HG03378 (cell line): ENCODE results near the gene CYP27C1.
"Not testable (repeated sequence)": the region's sequence is repeated elsewhere in the genome, so short reads cannot be mapped to it uniquely, and the experiment has no call there.

Experiments
- ATAC-seq: cut with Tn5 transposase; IDR thresholded peaks from one replicate; pipeline ENCODE4 v1.9.1; 2021; ENCODE audit warnings: mild to moderate bottlenecking, moderate library complexity; ENCODE audit not compliant: unreplicated experiment

The CYP27C1 gene

DNA sequence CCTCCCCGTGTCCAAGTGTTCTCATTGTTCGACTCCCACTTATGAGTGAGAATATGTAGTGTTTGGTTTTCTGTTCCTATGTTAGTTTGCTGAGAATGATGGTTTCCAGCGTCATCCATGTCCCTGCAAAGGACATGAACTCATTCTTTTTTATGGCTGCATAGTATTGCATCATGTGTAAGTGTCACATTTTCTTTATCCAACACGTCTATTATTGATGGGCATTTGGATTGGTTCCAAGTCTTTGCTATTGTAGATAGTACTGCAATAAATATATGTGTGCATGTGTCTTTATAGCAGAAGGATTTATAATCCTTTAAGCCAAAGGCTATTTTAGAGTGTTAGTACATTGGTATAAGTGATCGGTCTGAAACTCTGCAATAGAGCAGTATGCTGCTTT lies 4.0 kb upstream of the CYP27C1 start:
- ATAC-seq = not testable (repeated sequence)

- ATAC-seq = no peak
Measured at GRCh38 chr2:127220768-127221527, 849 bp upstream of the CYP27C1 start.

- no peak for ATAC-seq
Measured at GRCh38 chr2:127219171-127220070, 678 bp downstream of the CYP27C1 start.

DNA sequence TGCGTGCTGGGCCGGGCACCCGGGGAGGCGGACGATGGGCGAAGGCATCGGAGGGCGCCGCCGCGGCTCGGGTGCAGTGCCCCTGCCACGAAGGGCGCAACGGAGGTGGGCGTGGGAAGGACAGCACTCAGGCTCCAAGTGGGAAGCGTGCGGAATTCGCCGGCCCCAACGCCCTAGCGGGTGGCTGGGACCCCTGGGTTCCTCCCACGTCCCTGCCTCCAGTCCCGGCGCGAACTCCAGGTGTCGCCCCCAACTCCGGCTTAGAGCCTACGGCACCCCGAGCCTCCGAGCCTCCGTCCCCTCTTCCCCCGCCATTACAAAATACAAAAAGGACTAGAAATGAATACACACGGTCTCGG lies 1.3 kb downstream of the CYP27C1 start:
- no peak for ATAC-seq

DNA sequence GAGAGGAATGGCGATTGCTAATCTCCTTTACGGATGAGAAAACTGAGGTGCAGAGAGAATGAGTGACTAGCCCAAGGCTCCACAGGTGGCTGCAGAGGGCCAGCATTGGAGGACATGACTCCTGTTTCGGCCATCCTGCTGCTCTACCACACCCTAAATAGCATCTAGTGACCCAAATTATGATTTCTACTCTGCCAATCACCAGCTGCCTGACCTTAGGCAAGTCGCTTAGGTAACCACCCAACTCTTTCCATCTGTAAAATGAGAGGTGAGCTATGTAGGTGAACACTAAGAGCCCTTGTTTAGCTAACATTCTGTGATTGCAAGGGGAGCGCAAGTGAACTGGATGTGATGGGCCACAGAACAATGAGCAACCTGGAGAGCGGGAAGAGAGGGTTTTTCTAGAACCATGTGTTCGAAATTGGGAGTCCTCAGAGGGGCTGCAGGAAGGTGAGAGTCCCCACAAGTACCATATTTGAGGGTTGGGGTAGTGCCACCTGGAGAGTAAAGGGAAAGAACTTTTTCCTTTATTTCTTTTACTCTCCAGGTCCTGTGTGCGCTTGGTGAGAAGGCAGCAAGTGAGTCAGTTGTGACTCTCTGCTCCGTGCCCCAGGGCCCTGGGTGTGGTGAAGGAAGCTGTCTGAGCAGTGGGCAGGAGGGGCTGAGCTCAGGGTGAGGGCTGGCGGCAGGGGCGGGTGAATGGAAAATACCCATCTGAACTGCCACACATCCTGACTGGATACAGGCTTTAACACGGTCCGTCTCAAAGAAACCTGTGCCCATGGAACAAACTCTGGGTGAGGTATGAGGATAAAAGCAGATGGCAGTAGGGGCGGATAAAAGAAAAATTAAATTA lies 2.4 kb downstream of the CYP27C1 start:
- no peak for ATAC-seq

- no peak for ATAC-seq
Measured at GRCh38 chr2:127216593-127216992, 3.5 kb downstream of the CYP27C1 start.

DNA sequence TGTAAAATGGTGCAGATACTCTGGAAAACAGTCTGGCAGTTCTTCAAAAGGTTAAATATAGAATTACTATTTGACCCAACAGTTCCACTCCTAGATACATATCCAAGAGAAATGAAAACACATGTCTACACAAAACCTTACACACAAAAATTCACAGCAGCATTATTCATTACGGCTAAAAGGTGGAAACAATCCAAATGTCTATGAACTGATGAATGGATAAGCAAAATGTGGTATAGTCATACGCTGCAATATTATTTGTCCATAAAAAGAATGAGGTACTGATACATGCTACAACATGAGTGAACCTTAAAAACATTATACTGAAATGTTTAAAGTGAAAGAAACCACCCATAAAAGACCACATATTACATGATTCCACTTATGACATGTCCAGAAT lies 4.0 kb downstream of the CYP27C1 start:
- no peak for ATAC-seq

DNA sequence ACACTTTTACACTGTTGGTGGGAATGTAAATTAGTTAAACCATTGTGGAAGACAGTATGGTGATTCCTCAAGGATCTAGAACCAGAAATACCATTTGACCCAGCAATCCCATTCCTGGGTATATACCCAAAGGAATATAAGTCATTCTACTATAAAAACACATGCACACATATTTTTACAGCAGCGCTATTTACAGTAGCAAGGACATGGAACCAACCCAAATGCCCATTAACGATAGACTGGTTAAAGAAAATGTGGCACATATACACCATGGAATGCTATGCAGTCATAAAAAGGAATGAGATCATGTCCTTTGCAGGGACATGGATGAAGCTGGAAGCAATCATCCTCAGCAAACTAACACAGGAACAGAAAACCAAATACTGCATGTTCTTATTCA lies 5.9 kb downstream of the CYP27C1 start:
- ATAC-seq = not testable (repeated sequence)

- no peak for ATAC-seq
Measured at GRCh38 chr2:127208313-127208712, 11.8 kb downstream of the CYP27C1 start.

DNA sequence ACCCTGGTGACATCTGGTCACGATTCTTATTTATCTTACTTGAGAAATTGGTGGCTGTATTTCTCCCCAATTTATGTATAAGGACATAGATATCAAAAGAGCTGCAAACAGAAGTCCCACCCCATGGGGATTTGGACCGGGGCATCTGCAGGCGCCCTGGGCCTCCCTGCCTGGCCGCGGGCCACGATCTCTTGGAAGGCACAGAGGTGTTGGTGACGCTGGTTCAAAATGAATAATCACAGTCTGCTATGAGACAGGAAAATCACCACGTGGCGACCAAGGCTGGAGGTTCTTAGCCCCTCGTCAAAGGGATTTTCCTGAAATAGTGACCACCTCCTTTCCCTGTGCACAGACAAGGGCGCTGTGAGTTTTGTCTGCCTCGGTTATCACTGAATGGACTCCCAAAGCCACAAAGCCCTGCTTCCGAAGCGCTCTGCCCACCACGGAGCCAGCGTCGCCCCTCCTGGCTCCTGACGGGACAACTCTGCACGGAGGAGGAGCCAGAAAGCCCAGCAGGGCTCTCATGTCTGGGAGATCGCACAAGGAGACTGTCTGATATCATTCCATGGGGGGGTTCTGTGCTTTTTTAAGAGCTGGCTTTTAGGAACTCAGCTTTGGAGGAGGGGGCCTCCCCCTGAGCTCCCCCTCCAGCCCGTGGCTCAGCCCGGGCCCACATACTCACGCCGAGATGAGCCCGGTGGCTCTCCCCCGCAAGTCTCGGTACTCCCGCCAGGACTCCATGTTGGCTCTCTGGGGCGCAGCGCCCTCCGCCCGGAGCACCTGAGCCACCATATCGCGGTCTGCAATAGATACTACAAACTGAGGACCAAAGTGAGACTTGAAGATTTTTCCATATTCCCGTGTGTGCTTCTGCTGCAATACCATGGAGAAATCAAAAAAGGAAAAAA lies 14.6 kb downstream of the CYP27C1 start:
- ATAC-seq = no peak

GRCh38 chr2:127201452-127201851 lies 18.6 kb downstream of the CYP27C1 start:
- ATAC-seq = no peak

GRCh38 chr2:127200962-127201361 lies 19.1 kb downstream of the CYP27C1 start:
- ATAC-seq = no peak

- ATAC-seq = no peak
Measured at GRCh38 chr2:127199223-127199622, 20.9 kb downstream of the CYP27C1 start.

DNA sequence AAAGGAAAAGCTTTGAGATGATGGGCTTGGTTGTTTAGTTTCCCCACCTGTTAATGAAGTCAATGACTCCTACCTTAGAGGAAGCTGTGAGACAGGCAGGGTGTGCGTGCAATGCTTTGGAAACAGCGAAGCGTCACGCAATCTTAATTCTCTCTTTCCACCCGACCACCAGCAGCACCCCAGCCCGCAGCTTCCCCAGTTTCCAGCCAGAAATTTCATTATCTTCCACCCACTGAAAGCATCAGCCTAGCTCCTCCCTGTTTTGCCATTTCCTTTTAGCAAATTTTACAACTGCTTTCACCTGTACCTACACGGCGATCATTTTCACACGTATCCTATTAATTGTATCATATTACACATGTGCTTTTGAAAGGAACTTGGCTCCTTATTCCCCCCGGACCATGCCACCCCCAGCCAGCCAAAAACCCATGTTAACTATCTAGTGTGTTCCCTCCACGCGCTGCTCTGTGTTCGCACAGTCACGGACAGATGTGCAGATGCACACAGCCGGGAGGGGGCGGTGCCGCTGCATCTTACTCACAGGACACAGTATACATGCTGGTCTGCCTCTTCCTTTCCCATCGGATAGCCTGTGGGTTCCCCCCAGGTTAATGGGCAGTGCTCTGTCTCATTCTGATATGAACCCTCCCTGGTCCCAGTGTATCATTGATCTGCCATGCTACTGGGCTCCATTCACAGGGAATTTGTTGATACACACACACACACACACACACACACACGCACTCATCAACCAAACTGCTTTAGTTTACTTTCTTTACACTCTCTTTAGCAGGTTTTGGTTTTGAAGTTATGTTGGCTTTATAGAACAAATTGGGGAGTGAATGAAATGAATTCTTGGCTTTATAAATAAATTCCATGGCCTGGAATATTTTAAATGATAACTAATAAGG lies 22.4 kb downstream of the CYP27C1 start:
- ATAC-seq = no peak

DNA sequence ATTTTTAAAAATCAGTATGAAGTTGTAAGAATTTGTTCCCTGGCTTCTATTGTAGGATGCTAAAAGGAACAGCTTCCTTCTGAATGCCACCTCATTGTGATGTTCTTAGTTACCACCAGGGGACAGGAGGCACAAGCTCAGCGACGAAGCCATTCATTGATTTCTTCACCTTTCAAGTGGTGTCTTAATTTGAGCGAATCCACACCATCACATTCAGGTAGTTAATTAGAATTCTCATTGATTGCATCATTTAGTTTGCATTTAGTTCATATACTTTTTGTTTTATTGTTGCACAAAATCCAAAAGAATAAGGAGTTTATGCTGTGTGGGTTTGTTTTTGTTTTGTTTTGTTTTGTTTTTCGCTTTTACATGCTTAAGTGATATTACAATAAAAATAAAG lies 23.1 kb downstream of the CYP27C1 start:
- ATAC-seq = no peak

DNA sequence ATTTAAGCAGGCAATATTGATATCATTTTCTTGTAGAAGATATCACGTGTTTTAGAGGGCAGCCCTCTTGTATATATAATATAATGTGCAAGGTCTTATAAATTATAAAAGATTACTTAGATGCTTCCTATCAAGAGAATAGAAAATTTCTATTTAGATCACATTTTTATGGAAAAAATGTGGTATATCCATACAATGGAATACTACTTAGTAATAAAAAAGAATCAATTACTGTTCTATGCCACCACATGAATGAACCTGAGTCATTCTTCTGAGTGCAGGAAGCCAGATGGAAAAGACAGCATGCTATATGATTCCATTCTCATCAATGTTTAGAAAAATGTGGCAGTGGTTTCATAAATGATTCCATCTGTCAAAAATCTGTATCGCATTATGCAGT lies 23.6 kb downstream of the CYP27C1 start:
- ATAC-seq = no peak

DNA sequence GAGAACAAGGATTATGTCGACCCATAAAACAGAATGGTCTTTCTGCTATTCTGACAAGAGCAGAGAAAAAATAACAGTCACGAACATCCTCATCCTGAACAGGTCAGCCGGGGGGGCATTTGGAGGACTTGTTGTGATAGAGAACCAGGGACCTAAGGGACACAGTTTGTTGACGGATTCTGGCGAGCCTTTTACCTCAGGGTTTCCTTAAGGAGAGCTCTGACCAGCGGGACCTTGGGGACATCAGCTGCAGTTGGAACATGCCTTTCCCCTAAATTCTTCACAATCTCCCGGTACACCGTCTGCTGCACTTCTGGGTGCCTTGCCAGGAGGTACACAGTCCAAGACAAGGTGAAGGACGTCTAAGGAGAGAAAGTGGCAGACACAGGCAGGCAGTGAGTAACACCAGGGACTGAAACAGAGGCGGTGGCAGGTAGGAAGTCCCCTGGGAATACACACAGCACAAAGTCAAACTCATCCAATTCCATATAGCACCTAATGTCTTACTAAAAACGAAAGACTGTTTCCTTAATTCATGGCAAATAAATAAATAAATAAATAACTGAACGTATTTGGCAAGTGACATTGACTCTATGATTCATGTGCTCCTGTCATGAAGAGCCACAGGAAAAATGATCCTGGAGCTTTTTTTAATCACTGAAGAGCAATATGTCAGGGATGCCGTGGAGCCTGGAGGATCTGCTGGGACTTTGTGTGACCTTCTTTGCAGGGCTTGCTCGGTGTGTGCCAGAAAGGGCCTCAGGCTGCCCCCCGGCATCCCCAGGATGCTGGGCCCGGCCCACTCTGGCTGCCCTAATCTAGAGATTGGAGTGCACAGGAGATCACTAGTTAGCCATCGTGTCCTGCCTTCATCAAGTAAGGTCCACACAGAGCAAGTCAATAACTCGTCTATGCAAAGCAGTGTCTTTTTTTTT lies 24.7 kb downstream of the CYP27C1 start:
- no peak for ATAC-seq

DNA sequence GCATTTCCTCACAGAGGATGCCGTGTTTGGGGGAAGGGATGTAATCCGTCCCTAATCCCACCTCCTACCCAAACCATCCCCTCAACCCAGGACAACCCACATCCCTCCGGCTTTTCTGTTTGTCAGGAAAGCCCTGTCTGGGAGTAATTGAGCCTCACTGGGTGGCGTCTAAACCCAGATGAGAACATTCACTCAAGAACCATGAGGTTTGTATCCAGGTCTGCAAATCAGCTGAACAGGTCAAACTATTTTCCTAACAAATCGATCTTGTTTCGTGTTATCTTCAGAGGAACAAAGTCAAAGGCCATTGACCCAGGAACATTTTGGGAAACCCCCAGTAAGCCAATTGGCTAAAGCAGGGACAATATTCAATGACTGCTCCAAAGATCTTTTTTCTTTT lies 25.7 kb downstream of the CYP27C1 start:
- no peak for ATAC-seq
